GM19240 (cell line): ENCODE measurements around the gene ARHGAP12.

Source experiments
- DNase-seq: peaks from one replicate; pipeline ENCODE4 v3.0.0; 2011; ENCODE audit warnings: low spot score; ENCODE audit not compliant: insufficient read length

The ARHGAP12 gene

GRCh38 chr10:31823358-31823757 lies 105.3 kb downstream of the ARHGAP12 start:
- DNase-seq = no peak

- DNase-seq = no peak
These were observed 105.9 kb downstream of the ARHGAP12 start for GRCh38 chr10:31822616-31823318.

GRCh38 chr10:31822150-31822549 lies 106.5 kb downstream of the ARHGAP12 start:
- DNase-seq = no peak

DNA sequence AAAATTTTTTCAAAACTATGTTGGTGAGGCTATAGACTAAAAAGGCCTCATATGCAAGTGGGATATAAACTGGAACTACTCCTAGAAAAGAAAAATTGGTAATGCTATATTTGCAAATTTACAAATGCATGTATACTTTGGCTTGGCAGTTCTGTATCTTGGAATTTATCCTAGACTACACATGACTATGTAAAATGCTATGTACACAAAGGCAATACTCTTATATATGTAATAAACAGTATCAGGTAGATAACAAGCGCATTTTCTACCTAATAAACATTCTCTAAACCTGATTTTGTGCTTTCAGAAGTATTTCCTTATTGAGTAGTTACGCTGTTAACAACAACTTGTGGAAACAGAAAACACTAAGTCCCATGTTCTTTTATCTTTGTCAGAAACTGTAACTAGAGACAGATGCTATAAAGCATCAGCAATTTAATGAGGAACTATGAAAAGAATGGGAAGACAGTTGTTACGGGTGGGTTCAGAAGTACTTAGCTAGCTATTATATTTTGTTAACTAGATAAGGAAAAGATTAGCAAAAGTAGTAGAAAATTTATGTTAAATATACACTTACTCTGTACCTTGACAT lies 107.8 kb downstream of the ARHGAP12 start:
- DNase-seq = no peak

GRCh38 chr10:31820096-31820495 lies 108.5 kb downstream of the ARHGAP12 start:
- DNase-seq = no peak

DNA sequence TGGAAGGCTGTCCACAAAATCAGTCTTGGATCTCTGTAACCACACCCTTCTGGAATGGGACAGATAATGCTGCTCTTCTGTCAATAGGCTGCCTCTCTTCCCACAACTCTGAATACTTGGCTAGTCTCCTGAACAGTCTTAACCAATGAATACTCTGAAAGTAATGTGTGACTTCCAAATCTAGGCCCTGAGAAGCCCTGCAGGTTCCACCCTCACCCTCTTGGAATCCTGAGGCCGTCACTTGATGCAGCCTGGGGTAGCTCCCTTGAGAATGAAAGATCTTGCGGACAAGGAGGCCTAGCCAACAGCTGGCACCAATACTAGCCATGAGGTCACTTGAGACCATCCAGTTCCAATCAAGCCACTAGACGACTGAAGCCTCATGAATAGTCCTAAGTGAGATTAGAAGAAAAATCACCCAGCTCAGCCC lies 109.2 kb downstream of the ARHGAP12 start:
- DNase-seq = no peak

GRCh38 chr10:31816318-31816717 lies 112.3 kb downstream of the ARHGAP12 start:
- DNase-seq = no peak

DNA sequence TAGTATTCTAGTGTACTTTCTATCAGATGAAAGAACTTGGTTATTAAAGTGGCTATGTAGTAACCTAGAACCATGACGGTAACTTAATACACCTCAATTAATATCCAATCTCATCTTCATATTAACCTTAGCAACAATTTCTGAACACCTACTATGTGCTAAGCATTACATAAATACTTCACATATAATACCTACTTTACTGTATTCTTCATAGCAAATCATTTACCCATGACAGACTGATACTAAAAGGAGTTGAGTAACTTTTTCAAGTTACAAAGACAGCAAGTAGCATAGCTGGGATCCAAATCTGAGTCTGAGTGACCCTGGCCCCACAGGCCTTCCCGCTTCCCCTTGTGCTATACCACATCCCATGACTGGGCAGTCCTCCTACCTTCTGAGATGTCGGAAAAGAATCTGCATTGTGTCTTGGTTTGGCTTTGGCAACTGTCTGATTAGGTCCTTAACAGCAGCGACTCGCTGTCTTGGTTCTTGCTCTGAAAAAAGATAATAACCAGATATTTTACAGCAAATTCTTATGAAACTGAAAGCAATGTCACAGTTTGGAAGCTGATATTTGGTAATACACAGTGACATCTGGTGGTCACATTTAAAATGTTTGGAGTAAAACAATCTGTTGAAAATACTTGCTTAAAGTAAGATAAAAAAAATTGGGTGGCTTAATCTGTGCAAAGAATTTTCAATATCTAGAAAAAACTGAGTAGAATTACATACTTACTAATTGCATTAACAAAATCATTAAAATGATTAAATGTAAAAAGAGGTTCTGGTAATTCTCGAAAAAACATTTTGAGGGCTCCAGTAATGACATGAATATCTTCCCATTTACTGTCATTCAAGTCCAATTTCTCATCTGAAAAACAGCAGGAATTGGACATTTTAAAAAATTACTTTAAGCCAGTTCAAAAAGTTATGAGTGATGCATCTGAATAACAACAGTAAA lies 120.1 kb downstream of the ARHGAP12 start:
- DNase-seq = no peak

DNA sequence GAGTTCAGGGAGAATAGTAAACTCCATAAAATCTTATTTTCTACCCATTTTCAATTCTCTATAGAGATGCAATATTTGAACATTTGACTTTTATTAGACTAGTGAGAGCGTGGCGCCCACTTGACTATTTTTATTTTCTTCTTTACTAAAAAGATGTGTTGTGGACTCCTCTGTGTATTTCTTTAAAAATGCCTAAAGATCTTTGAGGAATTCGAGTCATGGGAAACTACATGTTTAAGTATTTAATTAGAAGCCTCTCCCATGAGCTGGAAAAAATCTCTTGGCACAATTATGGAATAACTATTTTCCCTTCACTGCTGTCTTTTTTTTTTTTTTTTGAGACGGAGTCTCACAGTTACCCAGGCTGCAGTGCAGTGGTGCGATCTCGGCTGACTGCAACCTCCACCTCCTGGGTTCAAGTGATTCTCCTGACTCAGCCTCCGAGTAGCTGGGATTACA lies 124.2 kb downstream of the ARHGAP12 start:
- DNase-seq = no peak

DNA sequence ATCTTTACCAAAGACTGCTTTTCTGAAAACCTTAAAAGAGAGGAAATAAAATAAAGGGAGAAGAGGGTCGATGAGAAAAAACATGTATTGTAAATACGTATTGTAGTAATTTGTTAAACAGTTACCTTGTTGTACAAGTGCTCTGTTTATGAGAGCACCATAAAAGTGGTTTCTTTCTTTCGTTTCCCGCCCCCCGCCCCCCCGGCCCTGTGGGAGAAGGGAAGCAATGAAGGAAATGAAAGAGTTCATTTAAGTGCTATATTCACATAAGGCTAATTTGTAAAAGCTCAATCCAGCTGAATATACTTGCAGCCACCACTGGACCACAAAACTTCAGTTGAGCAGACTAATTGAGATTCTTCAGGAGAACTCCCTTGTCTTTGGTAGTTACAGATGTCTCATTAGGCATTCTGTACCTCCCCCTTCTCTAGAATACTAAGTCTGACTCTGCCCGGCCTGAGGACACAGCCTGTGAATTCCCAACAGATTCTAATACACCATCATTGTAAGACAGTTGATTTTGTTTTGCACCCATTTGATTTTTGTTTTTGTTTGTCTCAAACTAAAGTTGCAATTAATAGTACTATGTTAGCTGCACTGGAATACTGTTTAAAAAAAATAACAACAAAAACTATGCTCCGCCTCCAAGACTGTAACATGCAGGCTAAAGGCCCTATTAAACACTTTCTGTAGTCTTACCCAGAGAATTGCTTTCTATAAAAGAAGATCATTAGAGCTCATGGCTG lies 124.9 kb downstream of the ARHGAP12 start:
- no peak for DNase-seq

GRCh38 chr10:31799181-31799580 lies 129.4 kb downstream of the ARHGAP12 start:
- no peak for DNase-seq

- DNase-seq = no peak
These were observed 135.9 kb downstream of the ARHGAP12 start for GRCh38 chr10:31792745-31793144.

- DNase-seq = no peak
These were observed 139.1 kb downstream of the ARHGAP12 start for GRCh38 chr10:31789555-31789954.

DNA sequence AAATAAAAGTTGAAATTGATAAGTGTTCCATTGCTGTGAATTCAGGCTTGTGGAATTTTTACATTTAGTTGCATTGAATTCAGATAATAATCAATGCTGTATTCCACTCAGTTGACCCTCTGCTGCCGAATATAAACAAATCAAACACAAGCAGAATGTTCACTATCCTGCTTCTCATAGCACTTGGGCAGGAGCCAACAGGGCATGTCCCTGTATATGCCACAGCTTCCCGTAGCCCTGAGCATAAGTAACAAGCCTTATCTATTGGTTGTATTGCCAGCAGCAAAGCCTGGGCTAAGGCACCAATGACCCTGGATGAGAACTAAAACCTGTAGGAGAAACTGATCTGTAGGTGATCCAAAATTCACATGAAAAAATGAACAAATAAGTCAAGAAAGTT lies 145.9 kb downstream of the ARHGAP12 start:
- DNase-seq = no peak

- DNase-seq = no peak
These were observed 147.9 kb downstream of the ARHGAP12 start for GRCh38 chr10:31780717-31781116.

DNA sequence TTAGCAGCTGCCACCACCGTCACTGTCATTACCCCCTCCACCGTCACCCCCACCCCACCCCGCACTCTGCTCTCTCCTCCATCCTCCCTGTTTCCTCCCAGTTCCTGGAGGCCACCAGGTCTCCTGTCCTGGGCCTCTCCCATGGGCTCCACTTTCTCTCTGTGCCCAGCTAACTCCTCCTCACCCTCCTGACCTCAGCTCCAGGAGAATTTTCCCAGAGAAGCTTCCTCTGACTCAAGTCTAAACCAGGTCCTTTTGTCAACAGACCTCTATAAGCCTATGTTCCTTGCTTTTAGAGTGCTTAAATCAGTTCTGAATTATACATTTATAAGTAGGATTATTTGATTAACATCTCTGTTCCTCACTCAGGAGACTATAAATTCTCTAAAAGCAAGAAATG lies 150.0 kb downstream of the ARHGAP12 start:
- no peak for DNase-seq

DNA sequence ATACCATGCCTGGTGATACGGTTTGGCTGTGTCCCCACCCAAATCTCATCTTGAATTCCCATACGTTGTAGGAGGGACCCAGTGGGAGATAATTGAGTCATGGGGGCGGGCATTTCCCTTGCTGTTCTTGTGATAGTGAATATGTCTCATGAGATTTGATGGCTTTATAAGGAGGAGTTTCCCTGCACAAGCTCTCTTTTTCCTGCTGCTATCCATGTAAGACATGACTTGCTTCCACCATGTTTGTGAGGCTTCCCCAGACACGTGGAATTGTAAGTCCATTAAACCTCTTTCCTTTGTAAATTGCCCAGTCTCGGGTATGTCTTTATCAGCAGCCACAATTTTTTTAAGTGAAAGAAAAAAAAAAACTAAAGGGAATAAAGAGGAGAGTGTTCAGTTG lies 152.5 kb downstream of the ARHGAP12 start:
- no peak for DNase-seq

DNA sequence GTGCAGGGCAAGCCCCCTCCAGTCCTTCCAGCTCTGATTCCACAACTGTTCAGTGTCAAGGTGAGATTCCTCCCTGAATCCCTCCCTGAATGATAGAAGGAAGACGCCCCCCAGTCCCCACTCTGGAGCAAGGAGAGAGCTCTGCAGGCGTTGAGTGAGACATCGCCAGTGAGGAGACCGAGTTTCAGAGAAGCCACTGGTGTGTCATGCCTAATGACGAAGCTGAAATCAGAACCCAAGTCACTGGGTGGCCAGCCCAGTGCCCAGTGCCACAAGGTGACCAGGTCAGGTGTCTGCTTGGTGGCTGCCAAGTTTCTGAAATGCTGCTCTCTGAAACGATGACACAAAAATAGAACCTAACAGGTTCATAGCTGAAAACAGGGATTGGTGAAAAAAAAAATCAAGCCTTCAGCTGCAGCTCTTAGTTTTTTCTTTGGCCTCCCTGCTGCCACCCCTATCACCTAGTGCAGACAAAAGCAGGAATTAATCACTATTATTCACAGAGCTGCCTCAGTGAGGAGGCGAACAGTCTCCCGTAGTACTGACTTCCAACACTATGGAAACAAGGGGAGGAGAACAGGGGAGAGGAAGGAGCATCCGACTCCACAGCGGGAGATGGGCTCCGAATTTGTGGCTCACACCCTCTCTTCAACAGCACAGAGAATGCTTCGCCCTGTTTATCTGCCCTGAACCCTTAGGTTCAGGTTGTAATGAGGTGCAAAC lies 153.5 kb downstream of the ARHGAP12 start:
- no peak for DNase-seq

DNA sequence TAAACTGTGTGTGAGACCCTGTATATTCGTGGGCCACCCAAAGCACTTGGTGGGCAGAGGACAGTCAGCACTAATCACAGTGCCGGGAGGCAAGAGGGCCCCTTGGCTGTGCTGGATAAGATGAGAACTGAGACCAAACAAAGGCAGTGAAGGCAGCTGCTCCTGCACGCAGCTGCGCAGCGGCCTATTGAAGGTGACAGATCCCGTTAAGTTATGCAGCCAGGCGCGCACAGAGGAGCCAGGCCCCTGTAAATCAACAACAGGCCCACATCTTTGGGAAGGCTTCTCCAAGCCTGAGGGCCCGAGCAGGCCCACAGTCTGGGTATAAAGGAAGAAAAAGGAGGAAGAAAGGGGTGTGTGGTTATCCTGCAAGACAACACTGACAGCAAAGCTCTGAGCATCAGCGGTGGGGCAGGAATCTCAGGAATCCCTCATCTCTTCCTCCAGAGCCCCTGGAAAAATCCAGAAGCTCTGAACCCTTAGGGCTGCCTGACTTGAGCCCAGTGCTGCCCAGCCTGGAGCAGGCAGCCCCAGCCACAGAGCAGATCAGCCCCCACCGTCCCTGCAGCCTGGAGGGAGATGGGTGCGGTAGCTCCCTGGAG lies 154.2 kb downstream of the ARHGAP12 start:
- no peak for DNase-seq

- DNase-seq = no peak
These were observed 154.8 kb downstream of the ARHGAP12 start for GRCh38 chr10:31773749-31774298.
